ENCODE data around the gene TFIP11. TPM values are rescaled to one million over a fixed set of nuclear protein-coding genes. Genes with fewer than 3 reads are reported as not detected.

The TFIP11 gene
- total and polyA plus RNA-seq, 2 donors from 2014 or later = 26.7 to 34.2 TPM

GRCh38 chr22:26470807-26471206 lies 41.5 kb downstream of the TFIP11 start:
- intact Hi-C loops (cut with DNase I) = no loop called here
- Histone ChIP-seq H3K27ac (ENCODE audit: low read depth in 2 of 2, low read length in 2 of 2) (no peak overlapping the region), H3K9ac (ENCODE audit: low read length in 3 of 3) (no peak overlapping the region), H3K4me1 (ENCODE audit: control insufficient read depth in 2 of 3, insufficient read depth in 2 of 3, low read depth in 1 of 3, low read length in 3 of 3) (no peaks in the 10 kb centered on the region), H3K36me3 (ENCODE audit: control insufficient read depth in 2 of 3, insufficient read depth in 3 of 3, low read length in 3 of 3) (peaks cover 11 to 63% (median 46%) of the 10 kb centered on the region in 3 donors), H3K4me3 (ENCODE audit: low read length in 3 of 3) (no peak overlapping the region), H3K9me3 (ENCODE audit: control insufficient read depth in 2 of 3, insufficient read depth in 1 of 3, low read length in 3 of 3) (no peaks in the 10 kb centered on the region), H3K27me3 (ENCODE audit: control insufficient read depth, insufficient read depth, low read length) (no peaks in the 10 kb centered on the region)
- FAIRE-seq = no peak
- no peak for DNase-seq
- no peak for TF ChIP-seq CTCF (IDR thresholded peaks at IDR 0.05; ENCODE audit: borderline replicate concordance, extremely low read depth, insufficient read depth)

- FAIRE-seq = no peak
- TF ChIP-seq CTCF (IDR thresholded peaks at IDR 0.05; ENCODE audit: borderline replicate concordance, extremely low read depth, insufficient read depth) = no peak
- no peak overlapping the region for H3K27ac ChIP-seq (ENCODE audit: low read depth in 2 of 2, low read length in 2 of 2)
- H3K4me1 ChIP-seq (ENCODE audit: control insufficient read depth in 2 of 3, insufficient read depth in 2 of 3, low read depth in 1 of 3, low read length in 3 of 3) = peaks cover 0 to 15% (median 10%) of the 10 kb centered on the region in 3 donors
- no peaks in the 10 kb centered on the region for H3K27me3 ChIP-seq (ENCODE audit: control insufficient read depth, insufficient read depth, low read length)
- H3K36me3 ChIP-seq (ENCODE audit: control insufficient read depth in 2 of 3, insufficient read depth in 3 of 3, low read length in 3 of 3) = peaks cover 18 to 59% (median 46%) of the 10 kb centered on the region in 3 donors
- no peak for DNase-seq
- intact Hi-C loops (cut with DNase I) = no loop called here
- H3K9me3 ChIP-seq (ENCODE audit: control insufficient read depth in 2 of 3, insufficient read depth in 1 of 3, low read length in 3 of 3) = no peaks in the 10 kb centered on the region
- H3K9ac ChIP-seq (ENCODE audit: low read length in 3 of 3) = no peak overlapping the region
- no peak overlapping the region for H3K4me3 ChIP-seq (ENCODE audit: low read length in 3 of 3)
Observed at GRCh38 chr22:26466196-26466595, 46.1 kb downstream of the TFIP11 start.

- no peak overlapping the region for H3K27ac ChIP-seq (ENCODE audit: low read depth in 2 of 2, low read length in 2 of 2)
- DNase-seq (peak in 1 of 5 donors; percentile 12), FAIRE-seq (no peak)
- peaks cover 0 to 15% (median 10%) of the 10 kb centered on the region in 3 donors for H3K4me1 ChIP-seq (ENCODE audit: control insufficient read depth in 2 of 3, insufficient read depth in 2 of 3, low read depth in 1 of 3, low read length in 3 of 3)
- no peak overlapping the region for H3K9ac ChIP-seq (ENCODE audit: low read length in 3 of 3)
- intact Hi-C loops (cut with DNase I) = no loop called here
- H3K4me3 ChIP-seq (ENCODE audit: low read length in 3 of 3) = no peak overlapping the region
- no peaks in the 10 kb centered on the region for H3K9me3 ChIP-seq (ENCODE audit: control insufficient read depth in 2 of 3, insufficient read depth in 1 of 3, low read length in 3 of 3)
- no peaks in the 10 kb centered on the region for H3K27me3 ChIP-seq (ENCODE audit: control insufficient read depth, insufficient read depth, low read length)
- no peak for TF ChIP-seq CTCF (IDR thresholded peaks at IDR 0.05; ENCODE audit: borderline replicate concordance, extremely low read depth, insufficient read depth)
- peaks cover 18 to 54% (median 41%) of the 10 kb centered on the region in 3 donors for H3K36me3 ChIP-seq (ENCODE audit: control insufficient read depth in 2 of 3, insufficient read depth in 3 of 3, low read length in 3 of 3)
Observed at GRCh38 chr22:26464312-26464711, 48.0 kb downstream of the TFIP11 start.

GRCh38 chr22:26463688-26464087 lies 48.6 kb downstream of the TFIP11 start:
- Histone ChIP-seq H3K9me3 (ENCODE audit: control insufficient read depth in 2 of 3, insufficient read depth in 1 of 3, low read length in 3 of 3) (no peaks in the 10 kb centered on the region), H3K27me3 (ENCODE audit: control insufficient read depth, insufficient read depth, low read length) (no peaks in the 10 kb centered on the region), H3K9ac (ENCODE audit: low read length in 3 of 3) (no peak overlapping the region), H3K36me3 (ENCODE audit: control insufficient read depth in 2 of 3, insufficient read depth in 3 of 3, low read length in 3 of 3) (peaks cover 16 to 52% (median 39%) of the 10 kb centered on the region in 3 donors), H3K4me3 (ENCODE audit: low read length in 3 of 3) (no peak overlapping the region), H3K4me1 (ENCODE audit: control insufficient read depth in 2 of 3, insufficient read depth in 2 of 3, low read depth in 1 of 3, low read length in 3 of 3) (peaks cover 0 to 15% (median 10%) of the 10 kb centered on the region in 3 donors), H3K27ac (ENCODE audit: low read depth in 2 of 2, low read length in 2 of 2) (no peak overlapping the region)
- DNase-seq = no peak
- intact Hi-C loops (cut with DNase I) = no loop called here
- FAIRE-seq = no peak
- TF ChIP-seq CTCF (IDR thresholded peaks at IDR 0.05; ENCODE audit: borderline replicate concordance, extremely low read depth, insufficient read depth) = no peak

Data from kidney (tissue), 14 donors.